Brain microvascular endothelial cell (primary cell): ENCODE results near the gene LRRFIP1.

Experiments
- DNase-seq: peaks from one replicate; pipeline ENCODE4 v3.0.0-alpha.2; 2020
- H3K27ac ChIP-seq: fragments of 250-450 bp; sonication (Bioruptor Pico); 2 replicates; pipeline ENCODE4 v1.5.1; 2020; ENCODE audit warnings: mild to moderate bottlenecking, moderate library complexity
- H3K27me3 ChIP-seq: fragments of 250-450 bp; sonication (Bioruptor Pico); replicated peaks from 2 replicates; pipeline ENCODE4 v1.5.1; 2020; ENCODE audit warnings: mild to moderate bottlenecking
- H3K36me3 ChIP-seq: fragments of 250-450 bp; sonication (Bioruptor Pico); replicated peaks from 2 replicates; pipeline ENCODE4 v1.5.1; 2020; ENCODE audit warnings: mild to moderate bottlenecking
- H3K4me3 ChIP-seq: 2 replicates; pipeline ENCODE4 v1.5.1; 2011; ENCODE audit warnings: low read depth, mild to moderate bottlenecking, control low read depth, low read length, moderate library complexity
- CTCF ChIP-seq: IDR thresholded peaks from 2 replicates; pipeline ENCODE4 v1.5.1; 2011; ENCODE audit warnings: low read depth, mild to moderate bottlenecking, moderate library complexity, low read length, control low read depth, inconsistent platforms; ENCODE audit errors: missing control alignments
- in situ Hi-C: cut with HindIII; loops from 2 replicates; pipeline ENCODE4 v1.10.0; 2017; ENCODE audit warnings: low sequenced_read_pairs, low pct_ligation_motif_present

LRRFIP1 gene

GRCh38 chr2:237737196-237737865, 109.9 kb downstream of the LRRFIP1 start:
- no peaks in the 10 kb centered on the region for H3K27me3 ChIP-seq
- in situ Hi-C loops: no loop called here
- peaks cover 6% of the 10 kb centered on the region for H3K36me3 ChIP-seq
- H3K27ac ChIP-seq: no peak overlapping the region
- no peak for TF ChIP-seq CTCF
- H3K4me3 ChIP-seq: no peak overlapping the region
- no peak for DNase-seq

GRCh38 chr2:237738255-237738654, 110.9 kb downstream of the LRRFIP1 start:
- in situ Hi-C loops: no loop called here
- H3K36me3 ChIP-seq: peaks cover 6% of the 10 kb centered on the region
- no peak for TF ChIP-seq CTCF

GRCh38 chr2:237739101-237739500, 111.7 kb downstream of the LRRFIP1 start:
- TF ChIP-seq CTCF: no peak
- Histone ChIP-seq H3K36me3 (peaks cover 10% of the 10 kb centered on the region), H3K27ac (no peak overlapping the region), H3K4me3 (no peak overlapping the region), H3K27me3 (no peaks in the 10 kb centered on the region)
- in situ Hi-C loops: no loop called here
- no peak for DNase-seq

More at GRCh38 chr2:237738255-237738654, 110.9 kb downstream of the LRRFIP1 start:
- no peaks in the 10 kb centered on the region for H3K27me3 ChIP-seq
- H3K27ac ChIP-seq: no peak overlapping the region
- no peak for DNase-seq
- H3K4me3 ChIP-seq: no peak overlapping the region

- no peak for TF ChIP-seq CTCF
- no peaks in the 10 kb centered on the region for H3K27me3 ChIP-seq
- in situ Hi-C loops: no loop called here
- DNase-seq: no peak
- no peak overlapping the region for H3K4me3 ChIP-seq
- no peak overlapping the region for H3K27ac ChIP-seq
- H3K36me3 ChIP-seq: peaks cover 4% of the 10 kb centered on the region
These were observed 114.8 kb downstream of the LRRFIP1 start for GRCh38 chr2:237742191-237742590.

GRCh38 chr2:237742614-237743013, 115.2 kb downstream of the LRRFIP1 start:
- in situ Hi-C loops: no loop called here
- no peak for TF ChIP-seq CTCF
- no peak overlapping the region for H3K27ac ChIP-seq
- peaks cover 4% of the 10 kb centered on the region for H3K36me3 ChIP-seq
- no peak for DNase-seq
- no peaks in the 10 kb centered on the region for H3K27me3 ChIP-seq
- H3K4me3 ChIP-seq: no peak overlapping the region

GRCh38 chr2:237743024-237743423, 115.6 kb downstream of the LRRFIP1 start:
- peaks cover 4% of the 10 kb centered on the region for H3K36me3 ChIP-seq
- TF ChIP-seq CTCF: peak; percentile 3

More at GRCh38 chr2:237743024-237743423, 115.6 kb downstream of the LRRFIP1 start:
- no peak for DNase-seq
- Histone ChIP-seq H3K4me3 (no peak overlapping the region), H3K27ac (no peak overlapping the region), H3K27me3 (no peaks in the 10 kb centered on the region)
- in situ Hi-C loops: no loop called here
